ENCODE measurements around the gene USP44. TPM values are rescaled to one million over a fixed set of nuclear protein-coding genes. Genes with fewer than 3 reads are reported as not detected.

The USP44 gene
- total and polyA plus RNA-seq, 11 donors, result 0.09 to 1.2 (median 0.33) TPM; not detected in 3

GRCh38 chr12:95553197-95553943, 2.1 kb upstream of the USP44 start:
- Histone ChIP-seq H3K4me1 (peaks cover 0 to 7% (median under 1%) of the 10 kb centered on the region in 12 donors), H3K27ac (no peak overlapping the region), H3K9me3 (peaks cover 0 to 10% (median 2%) of the 10 kb centered on the region in 12 donors), H3K4me3 (no peak overlapping the region), H3K36me3 (no peaks in the 10 kb centered on the region), H3K27me3 (peaks cover 0 to 28% (median 3%) of the 10 kb centered on the region in 9 donors)
- intact Hi-C loops (cut with DNase I), result no loop called here
- WGBS, 4 donors, result 82 to 85% (median 83%) methylated on average over 5 of the region's 5 CpGs
- ATAC-seq (no peak), DNase-seq (no peak)
- TF ChIP-seq POLR2A (IDR thresholded peaks at IDR 0.05), result no peak
- TF ChIP-seq CTCF (IDR thresholded peaks at IDR 0.05), result no peak

DNA sequence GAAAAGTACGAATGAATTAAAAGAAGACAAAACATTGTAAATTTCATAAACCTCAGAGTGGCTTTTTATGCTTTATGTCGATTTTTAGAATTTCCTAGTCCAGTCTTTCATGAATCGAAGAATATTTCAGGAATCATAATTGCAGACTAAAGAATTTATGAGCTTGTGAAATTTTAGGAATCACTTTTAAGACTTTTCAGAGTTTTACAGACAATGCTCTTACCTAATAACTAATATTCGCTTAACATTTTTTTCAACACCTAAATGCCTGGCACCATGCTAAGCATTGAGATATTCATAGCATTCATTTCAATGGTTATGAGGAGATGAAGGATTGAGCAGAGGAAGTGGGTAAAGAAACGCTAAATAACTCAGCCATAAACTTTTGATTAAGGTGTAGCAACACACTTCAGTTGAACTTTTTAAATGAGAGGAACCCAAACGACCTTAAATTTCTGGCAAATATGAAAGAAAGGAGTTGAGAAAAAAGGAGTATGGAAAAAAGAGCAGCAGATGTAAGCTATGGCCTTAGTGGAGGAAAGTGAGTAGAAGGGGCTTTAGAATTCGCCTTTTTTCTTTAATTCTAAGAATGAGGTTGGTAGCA, 739 bp upstream of the USP44 start:
- ATAC-seq, result no peak
- Histone ChIP-seq H3K27me3 (peaks cover 0 to 42% (median 3%) of the 10 kb centered on the region in 9 donors), H3K9me3 (peaks cover 0 to 10% (median 2%) of the 10 kb centered on the region in 12 donors), H3K36me3 (no peaks in the 10 kb centered on the region), H3K27ac (no peak overlapping the region), H3K4me3 (no peak overlapping the region), H3K4me1 (peaks cover 0 to 15% (median 5%) of the 10 kb centered on the region in 12 donors)
- DNase-seq, result no peak
- 67 to 75% (median 71%) methylated on average over 7 of the region's 7 CpGs for WGBS, 4 donors
- intact Hi-C loops (cut with DNase I), result no loop called here
- TF ChIP-seq POLR2A (IDR thresholded peaks at IDR 0.05), result no peak

GRCh38 chr12:95549392-95550084, 1.7 kb downstream of the USP44 start:
- Histone ChIP-seq H3K27me3 (peaks cover 0 to 60% (median 3%) of the 10 kb centered on the region in 9 donors), H3K4me3 (peak overlapping the region in 9 of 12 donors; percentile 55 to 96 (median 74)), H3K4me1 (peaks cover 0 to 15% (median 5%) of the 10 kb centered on the region in 12 donors), H3K9me3 (peaks cover 0 to 10% (median 2%) of the 10 kb centered on the region in 12 donors), H3K36me3 (no peaks in the 10 kb centered on the region), H3K27ac (peak overlapping the region in 1 of 12 donors; percentile 85)
- intact Hi-C loops (cut with DNase I), result no loop called here
- TF ChIP-seq CTCF (IDR thresholded peaks at IDR 0.05) (no peak), POLR2A (IDR thresholded peaks at IDR 0.05) (no peak)
- WGBS, 4 donors, result 64 to 78% (median 76%) methylated on average over 12 of the region's 12 CpGs
- no peak for ATAC-seq
- no peak for DNase-seq

- H3K27ac ChIP-seq, result peak overlapping the region in 5 of 12 donors; percentile 13 to 85 (median 37)
- H3K9me3 ChIP-seq, result peaks cover 0 to 10% (median 2%) of the 10 kb centered on the region in 12 donors
- peak overlapping the region; percentile 55 to 96 (median 74) for H3K4me3 ChIP-seq
- ATAC-seq, result peak in 3 of 4 donors; percentile 79 to 89 (median 88)
- peaks cover 0 to 60% (median 3%) of the 10 kb centered on the region in 9 donors for H3K27me3 ChIP-seq
- peaks cover 0 to 15% (median 5%) of the 10 kb centered on the region in 12 donors for H3K4me1 ChIP-seq
- WGBS, 4 donors, result 4 to 11% (median 6%) methylated on average over 56 to 98 of the region's 98 CpGs
- no peak for TF ChIP-seq POLR2A (IDR thresholded peaks at IDR 0.05)
- peak in 4 of 5 donors; percentile 22 to 62 (median 38) for DNase-seq
- H3K36me3 ChIP-seq, result no peaks in the 10 kb centered on the region
- intact Hi-C loops (cut with DNase I), result no loop called here
Measured at GRCh38 chr12:95548539-95549391, 2.5 kb downstream of the USP44 start.

All from heart left ventricle (tissue), 16 donors.